Adrenal gland (tissue), 5 donors: Measurements from ENCODE around the gene ARSD.

Experiments
- POLR2A ChIP-seq, 2 donors: fragments of 450-650 bp; IDR thresholded peaks; one replicate each; pipeline ENCODE4 v1.6.1; 2017; ENCODE audit warnings: antibody characterized with exemption in 2 of 2, mild to moderate bottlenecking in 2 of 2, moderate library complexity in 1 of 2
- TF ChIP-seq, protein P1 (sequence below), 6 experiments: fragments of 450-650 bp in 4 of 6; fragments of 200-600 bp in 2 of 6; sonication (generic) in 1 of 6; IDR thresholded peaks; 1 replicate in 5 of 6; 2 replicates in 1 of 6; pipeline versions ENCODE4 v1.5.1 to v1.8.0; 2016 to 2021; ENCODE audit warnings: antibody characterized with exemption in 6 of 6, mild to moderate bottlenecking in 2 of 6, moderate library complexity in 1 of 6
- donor health status: DM: no; HTN: no; CAD: no.

DNA sequence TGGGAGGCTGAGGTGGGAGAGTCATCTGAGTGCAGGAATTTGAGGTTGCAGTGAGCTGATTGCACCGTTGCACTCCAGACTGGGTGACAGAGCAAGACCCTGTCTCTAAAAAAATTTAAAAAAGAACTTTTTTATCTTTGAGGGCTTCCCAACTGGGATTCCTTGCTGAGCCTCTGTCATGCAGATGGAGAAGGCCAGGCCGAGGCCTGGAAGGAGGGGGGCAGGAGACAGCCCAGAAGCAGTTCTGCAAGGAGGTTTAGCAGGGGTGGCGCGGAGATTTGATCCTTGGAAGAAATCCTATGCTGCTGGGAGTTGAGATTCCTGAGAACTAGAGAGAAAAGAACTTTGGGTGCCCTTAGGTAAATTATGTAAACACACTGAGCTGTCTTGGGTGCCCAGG lies 2.5 kb upstream of the ARSD start:
- TF ChIP-seq POLR2A (IDR thresholded peaks at IDR 0.05) = no peak
- TF ChIP-seq, protein P1, sequence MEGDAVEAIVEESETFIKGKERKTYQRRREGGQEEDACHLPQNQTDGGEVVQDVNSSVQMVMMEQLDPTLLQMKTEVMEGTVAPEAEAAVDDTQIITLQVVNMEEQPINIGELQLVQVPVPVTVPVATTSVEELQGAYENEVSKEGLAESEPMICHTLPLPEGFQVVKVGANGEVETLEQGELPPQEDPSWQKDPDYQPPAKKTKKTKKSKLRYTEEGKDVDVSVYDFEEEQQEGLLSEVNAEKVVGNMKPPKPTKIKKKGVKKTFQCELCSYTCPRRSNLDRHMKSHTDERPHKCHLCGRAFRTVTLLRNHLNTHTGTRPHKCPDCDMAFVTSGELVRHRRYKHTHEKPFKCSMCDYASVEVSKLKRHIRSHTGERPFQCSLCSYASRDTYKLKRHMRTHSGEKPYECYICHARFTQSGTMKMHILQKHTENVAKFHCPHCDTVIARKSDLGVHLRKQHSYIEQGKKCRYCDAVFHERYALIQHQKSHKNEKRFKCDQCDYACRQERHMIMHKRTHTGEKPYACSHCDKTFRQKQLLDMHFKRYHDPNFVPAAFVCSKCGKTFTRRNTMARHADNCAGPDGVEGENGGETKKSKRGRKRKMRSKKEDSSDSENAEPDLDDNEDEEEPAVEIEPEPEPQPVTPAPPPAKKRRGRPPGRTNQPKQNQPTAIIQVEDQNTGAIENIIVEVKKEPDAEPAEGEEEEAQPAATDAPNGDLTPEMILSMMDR (IDR thresholded peaks at IDR 0.05) = no peak
